ENCODE data around the gene TNNT1.
A peak's percentile ranks its signal among the peaks of the same experiment; 100 is the strongest.

Gene TNNT1

GRCh38 chr19:55091955-55092354, 57.1 kb downstream of the TNNT1 start:
- TF ChIP-seq, protein P1, sequence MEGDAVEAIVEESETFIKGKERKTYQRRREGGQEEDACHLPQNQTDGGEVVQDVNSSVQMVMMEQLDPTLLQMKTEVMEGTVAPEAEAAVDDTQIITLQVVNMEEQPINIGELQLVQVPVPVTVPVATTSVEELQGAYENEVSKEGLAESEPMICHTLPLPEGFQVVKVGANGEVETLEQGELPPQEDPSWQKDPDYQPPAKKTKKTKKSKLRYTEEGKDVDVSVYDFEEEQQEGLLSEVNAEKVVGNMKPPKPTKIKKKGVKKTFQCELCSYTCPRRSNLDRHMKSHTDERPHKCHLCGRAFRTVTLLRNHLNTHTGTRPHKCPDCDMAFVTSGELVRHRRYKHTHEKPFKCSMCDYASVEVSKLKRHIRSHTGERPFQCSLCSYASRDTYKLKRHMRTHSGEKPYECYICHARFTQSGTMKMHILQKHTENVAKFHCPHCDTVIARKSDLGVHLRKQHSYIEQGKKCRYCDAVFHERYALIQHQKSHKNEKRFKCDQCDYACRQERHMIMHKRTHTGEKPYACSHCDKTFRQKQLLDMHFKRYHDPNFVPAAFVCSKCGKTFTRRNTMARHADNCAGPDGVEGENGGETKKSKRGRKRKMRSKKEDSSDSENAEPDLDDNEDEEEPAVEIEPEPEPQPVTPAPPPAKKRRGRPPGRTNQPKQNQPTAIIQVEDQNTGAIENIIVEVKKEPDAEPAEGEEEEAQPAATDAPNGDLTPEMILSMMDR (IDR thresholded peaks at IDR 0.05; ENCODE audit: low read length, missing control alignments) = no peak
- no peak for DNase-seq (ENCODE audit: low read depth)
- H3K4me3 ChIP-seq (replicated peaks; ENCODE audit: low read depth, low read length) = no peak overlapping the region

DNA sequence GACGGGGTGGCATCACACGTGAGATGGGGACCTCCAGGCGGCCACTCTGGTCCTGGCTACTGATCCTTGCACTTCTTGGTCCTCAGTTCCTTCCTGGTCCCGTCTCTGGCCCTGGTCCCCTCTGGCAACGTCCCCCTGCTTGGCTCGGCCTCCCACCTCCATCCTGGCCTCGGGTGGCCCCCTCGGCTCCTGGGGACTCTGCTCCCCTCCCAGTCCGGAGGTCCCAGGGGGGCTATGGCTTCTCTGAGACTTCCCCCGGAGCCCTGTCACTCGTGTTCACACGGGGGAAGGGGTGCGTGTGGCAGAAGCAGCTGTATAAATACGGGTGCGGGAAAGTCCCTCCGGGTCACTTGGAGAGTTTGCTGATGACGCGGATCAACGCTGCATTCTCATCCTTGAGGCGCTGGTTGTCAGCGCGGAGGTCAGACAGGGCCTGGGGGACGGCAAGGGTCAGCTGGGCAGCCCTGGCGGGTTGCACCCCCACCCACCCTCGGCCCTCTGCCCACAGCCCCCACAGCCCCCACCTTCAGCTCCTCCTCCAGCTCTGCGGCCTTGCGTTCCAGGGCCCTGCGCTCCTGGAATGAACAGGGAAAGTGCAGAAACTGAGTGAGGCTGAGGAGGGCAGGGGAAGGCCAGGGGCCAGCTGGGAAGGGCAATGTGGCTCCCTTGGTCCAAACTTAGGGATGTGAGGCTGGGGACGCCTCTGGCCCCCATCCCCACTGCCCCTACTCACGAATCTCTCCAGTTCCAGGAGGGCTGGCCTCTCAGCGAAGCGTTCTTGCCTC, 57.7 kb downstream of the TNNT1 start:
- no peak for DNase-seq (ENCODE audit: low read depth)
- H3K4me3 ChIP-seq (replicated peaks; ENCODE audit: low read depth, low read length) = no peak overlapping the region
- TF ChIP-seq, protein P1 (IDR thresholded peaks at IDR 0.05; ENCODE audit: low read length, missing control alignments) = no peak

- TF ChIP-seq, protein P1 (IDR thresholded peaks at IDR 0.05; ENCODE audit: low read length, missing control alignments) = no peak
- no peak for DNase-seq (ENCODE audit: low read depth)
Measured at GRCh38 chr19:55090564-55090963, 58.4 kb downstream of the TNNT1 start.

GRCh38 chr19:55089342-55089944, 59.6 kb downstream of the TNNT1 start:
- TF ChIP-seq, protein P1 (IDR thresholded peaks at IDR 0.05; ENCODE audit: low read length, missing control alignments) = no peak
- no peak for DNase-seq (ENCODE audit: low read depth)
- no peak overlapping the region for H3K4me3 ChIP-seq (replicated peaks; ENCODE audit: low read depth, low read length)

More at GRCh38 chr19:55090564-55090963, 58.4 kb downstream of the TNNT1 start:
- no peak overlapping the region for H3K4me3 ChIP-seq (replicated peaks; ENCODE audit: low read depth, low read length)

DNA sequence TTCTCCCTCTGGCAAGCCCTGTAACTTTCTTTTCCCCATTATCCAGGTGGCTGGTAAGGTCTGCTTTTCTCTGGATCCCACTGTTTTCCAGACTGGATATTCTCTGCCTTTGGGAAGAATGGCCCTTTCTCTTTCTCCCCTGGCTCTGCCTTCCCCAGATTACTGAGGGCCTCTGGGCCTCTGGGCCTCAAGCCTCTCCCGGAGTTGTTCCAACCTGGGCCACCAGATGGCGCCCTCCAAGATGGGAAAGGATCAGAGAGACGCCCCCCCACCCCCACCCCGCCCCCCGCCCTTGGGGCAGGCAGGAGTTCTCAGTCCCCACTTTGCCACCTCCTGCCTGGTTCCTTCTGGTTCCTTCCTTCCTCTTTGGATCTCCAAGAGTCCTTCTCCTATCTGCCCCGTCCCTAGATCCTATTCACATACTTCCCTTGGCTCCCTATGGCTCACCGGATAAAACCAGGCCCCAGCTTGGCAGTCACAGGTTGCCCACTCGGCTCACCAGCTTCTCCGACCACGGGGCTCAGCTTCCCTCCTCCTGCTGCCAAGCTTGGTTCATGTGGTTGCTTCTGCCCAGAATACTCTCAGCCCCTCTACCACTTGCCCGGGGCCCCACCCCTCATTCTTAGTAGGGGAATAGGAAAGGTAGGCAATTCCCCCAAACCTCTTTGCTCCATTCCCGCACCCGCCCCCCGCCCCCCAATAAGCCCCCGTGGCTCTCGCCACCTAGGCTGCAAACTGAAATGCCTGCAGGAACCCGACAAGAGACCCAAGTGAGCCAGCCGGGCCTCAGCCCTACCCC, 60.3 kb downstream of the TNNT1 start:
- H3K4me3 ChIP-seq (replicated peaks; ENCODE audit: low read depth, low read length) = no peak overlapping the region
- TF ChIP-seq, protein P1 (IDR thresholded peaks at IDR 0.05; ENCODE audit: low read length, missing control alignments) = peak; percentile 54
- DNase-seq (ENCODE audit: low read depth) = peak; percentile 66

DNA sequence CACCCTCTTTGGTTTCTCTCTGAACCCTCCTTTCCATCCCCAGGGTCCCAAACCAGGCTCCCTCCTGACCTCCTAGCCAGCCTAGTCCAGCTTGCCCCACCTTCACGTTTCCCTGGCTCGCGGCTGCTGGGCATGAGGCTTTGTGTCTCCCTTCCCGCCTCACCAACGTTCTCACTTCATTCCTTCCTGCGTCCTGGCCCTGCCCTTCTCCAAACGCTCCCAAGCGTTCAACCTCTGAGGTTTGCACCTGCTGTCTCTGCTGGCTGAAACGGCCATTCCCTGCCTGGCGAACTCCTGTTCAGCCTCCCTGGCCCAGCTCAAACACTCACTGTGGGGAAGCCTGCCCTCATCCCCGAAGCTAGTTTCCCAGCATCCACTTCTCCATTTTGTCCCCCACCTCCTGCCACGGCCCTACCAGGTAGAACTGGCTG, 61.0 kb downstream of the TNNT1 start:
- H3K4me3 ChIP-seq (replicated peaks; ENCODE audit: low read depth, low read length) = no peak overlapping the region
- DNase-seq (ENCODE audit: low read depth) = no peak
- TF ChIP-seq, protein P1 (IDR thresholded peaks at IDR 0.05; ENCODE audit: low read length, missing control alignments) = no peak
